GM23338 (cell line): ENCODE results near the gene CNIH3. TPM values are rescaled to one million over a fixed set of nuclear protein-coding genes. Genes with fewer than 3 reads are reported as not detected.

Experiments used
- ATAC-seq: fragments of 200-7000 bp; cut with Tn5 transposase; 3 replicates; pipeline ENCODE4 v1.9.1; 2020
- DNase-seq: peaks from one replicate; pipeline ENCODE4 v3.0.0-alpha.2; 2015; ENCODE audit warnings: low spot score
- H2AFZ ChIP-seq: fragments of 200-600 bp; sonication (generic); 2 replicates; pipeline ENCODE4 v1.8.0; 2016; ENCODE audit warnings: antibody characterized with exemption, mild to moderate bottlenecking, moderate library complexity
- H3F3A ChIP-seq: fragments of 200-600 bp; sonication (generic); replicated peaks from 2 replicates; pipeline ENCODE4 v1.8.0; 2017; ENCODE audit warnings: antibody characterized with exemption, mixed run types, low read depth
- H3K27ac ChIP-seq: fragments of 200-600 bp; sonication (generic); 2 replicates; pipeline ENCODE4 v1.6.1; 2016; ENCODE audit warnings: low read depth
- H3K27me3 ChIP-seq: fragments of 200-600 bp; sonication (generic); 2 replicates; pipeline ENCODE4 v1.8.0; 2016; ENCODE audit warnings: mild to moderate bottlenecking, mixed run types, moderate library complexity; ENCODE audit not compliant: insufficient read depth
- H3K36me3 ChIP-seq: fragments of 200-600 bp; sonication (generic); 2 replicates; pipeline ENCODE4 v1.8.0; 2016; ENCODE audit warnings: mild to moderate bottlenecking; ENCODE audit not compliant: insufficient read depth
- H3K4me1 ChIP-seq: fragments of 200-600 bp; sonication (generic); 2 replicates; pipeline ENCODE4 v1.8.0; 2016; ENCODE audit warnings: mild to moderate bottlenecking, moderate library complexity; ENCODE audit not compliant: insufficient read depth
- H3K4me2 ChIP-seq: fragments of 200-600 bp; sonication (generic); 2 replicates; pipeline ENCODE4 v1.7.1; 2017; ENCODE audit warnings: mixed run types
- H3K4me3 ChIP-seq: fragments of 200-600 bp; sonication (generic); 2 replicates; pipeline ENCODE4 v1.6.1; 2016; ENCODE audit warnings: mixed run types
- H3K79me2 ChIP-seq: fragments of 200-600 bp; sonication (generic); replicated peaks from 2 replicates; pipeline ENCODE4 v1.8.0; 2017; ENCODE audit warnings: mild to moderate bottlenecking; ENCODE audit not compliant: insufficient read depth
- H3K9me2 ChIP-seq: fragments of 200-600 bp; sonication (generic); 2 replicates; pipeline ENCODE4 v1.8.0; 2017; ENCODE audit not compliant: insufficient read depth
- H4K20me1 ChIP-seq: fragments of 200-600 bp; sonication (generic); replicated peaks from 2 replicates; pipeline ENCODE4 v1.8.0; 2017; ENCODE audit warnings: mild to moderate bottlenecking; ENCODE audit not compliant: insufficient read depth
- H3K27ac Mint-ChIP-seq: 2 replicates; pipeline ENCODE4 v1.8.0; 2020; ENCODE audit warnings: inconsistent platforms, mild to moderate bottlenecking, moderate library complexity, mixed read lengths
- H3K27me3 Mint-ChIP-seq: 3 replicates; pipeline ENCODE4 v1.8.0; 2022; ENCODE audit warnings: low read depth, mild to moderate bottlenecking, moderate library complexity, mixed read lengths, inconsistent platforms; ENCODE audit not compliant: insufficient read depth, poor library complexity
- H3K36me3 Mint-ChIP-seq: 3 replicates; pipeline ENCODE4 v1.8.0; 2021; ENCODE audit warnings: low read depth, mild to moderate bottlenecking, inconsistent platforms, moderate library complexity, mixed read lengths
- H3K4me1 Mint-ChIP-seq: 3 replicates; pipeline ENCODE4 v1.8.0; 2020; ENCODE audit warnings: mild to moderate bottlenecking, inconsistent platforms, mixed read lengths
- H3K4me3 Mint-ChIP-seq: 3 replicates; pipeline ENCODE4 v1.8.0; 2021; ENCODE audit warnings: moderate library complexity, mild to moderate bottlenecking, inconsistent platforms, mixed read lengths
- H3K9me3 Mint-ChIP-seq: 3 replicates; pipeline ENCODE4 v1.8.0; 2020; ENCODE audit warnings: moderate library complexity, mild to moderate bottlenecking, inconsistent platforms, mixed read lengths
- CREB1 ChIP-seq: fragments of 250-450 bp; sonication (Bioruptor Pico); IDR thresholded peaks from 2 replicates; pipeline ENCODE4 v1.5.0; 2020; ENCODE audit warnings: low read depth, mild to moderate bottlenecking, moderate library complexity
- ETS1 ChIP-seq: IDR thresholded peaks from 2 replicates; pipeline ENCODE4 v1.6.1; 2016; ENCODE audit warnings: antibody characterized with exemption
- EZH2 ChIP-seq: fragments of 200-600 bp; sonication (generic); IDR thresholded peaks from one replicate; pipeline ENCODE4 v1.8.0; 2017; ENCODE audit warnings: antibody characterized with exemption, mild to moderate bottlenecking, low read depth; ENCODE audit not compliant: unreplicated experiment
- EZH2phosphoT487 ChIP-seq: fragments of 200-600 bp; sonication (generic); IDR thresholded peaks from one replicate; pipeline ENCODE4 v1.8.1; 2018; ENCODE audit warnings: antibody characterized with exemption; ENCODE audit not compliant: unreplicated experiment
- JUNB ChIP-seq: IDR thresholded peaks from one replicate; pipeline ENCODE4 v1.6.1; 2016; ENCODE audit warnings: antibody characterized with exemption; ENCODE audit not compliant: unreplicated experiment
- NANOG ChIP-seq: IDR thresholded peaks from 2 replicates; pipeline ENCODE4 v1.6.1; 2016; ENCODE audit warnings: antibody characterized with exemption, borderline replicate concordance
- ZNF114 ChIP-seq: fragments of 250-450 bp; sonication (Bioruptor Pico); IDR thresholded peaks from 2 replicates; pipeline ENCODE4 v1.5.0; 2020; ENCODE audit warnings: mild to moderate bottlenecking, moderate library complexity
- ZNF331 ChIP-seq: fragments of 250-450 bp; sonication (Bioruptor Pico); IDR thresholded peaks from 2 replicates; pipeline ENCODE4 v1.5.0; 2020; ENCODE audit warnings: low read depth, mild to moderate bottlenecking, moderate library complexity
- ZNF462 ChIP-seq: fragments of 250-450 bp; sonication (Bioruptor Pico); IDR thresholded peaks from 2 replicates; pipeline ENCODE4 v1.5.0; 2020; ENCODE audit warnings: mild to moderate bottlenecking, moderate library complexity
- polyA plus RNA-seq: library from polyadenylated mRNA; unstranded; fragments of >200 nt; fragmentation: Nextera tagmentation; extraction: Ambion mirVana; gene quantifications from 2 replicates; pipeline ENCODE4 v1.2.1, GENCODE V29; 2016
- total RNA-seq: library from RNA; depleted of rRNA; stranded (reverse); fragments of >200 nt; shearing (Covaris generic); gene quantifications from 2 replicates; pipeline ENCODE4 v1.2.3, GENCODE V29; 2014
- TF ChIP-seq, protein P1 (sequence below): IDR thresholded peaks from one replicate; pipeline ENCODE4 v1.6.1; 2018; ENCODE audit warnings: antibody characterized with exemption; ENCODE audit not compliant: unreplicated experiment

CNIH3 gene
- total and polyA plus RNA-seq, 2 experiments from 2014 or later = 3.6 to 5.1 TPM

GRCh38 chr1:224740685-224741052, 124.6 kb downstream of the CNIH3 start (continued):
- TF ChIP-seq ZNF462 (CRISPR knock-in tag) (no peak), NANOG (no peak), ETS1 (no peak), EZH2phosphoT487 (no peak), ZNF331 (CRISPR knock-in tag) (no peak)

GRCh38 chr1:224742349-224742748, 126.2 kb downstream of the CNIH3 start:
- no peaks in the 10 kb centered on the region for H4K20me1 ChIP-seq
- H3F3A ChIP-seq = no peaks in the 10 kb centered on the region
- H3K27me3 ChIP-seq = no peaks in the 10 kb centered on the region
- H3K9me3 Mint-ChIP-seq = no peaks in the 10 kb centered on the region
- H3K9me2 ChIP-seq = peaks cover 10% of the 10 kb centered on the region; the same call in 1 of the 2 replicates
- DNase-seq (no peak), ATAC-seq (no peak)
- peaks cover 18% of the 10 kb centered on the region for H3K4me1 ChIP-seq
- peaks cover 13% of the 10 kb centered on the region for H3K27me3 Mint-ChIP-seq
- peaks cover 28% of the 10 kb centered on the region for H3K4me1 Mint-ChIP-seq
- H3K4me3 ChIP-seq = no peak overlapping the region
- H3K4me3 Mint-ChIP-seq = no peak overlapping the region
- H3K27ac ChIP-seq = no peak overlapping the region
- H3K79me2 ChIP-seq = no peaks in the 10 kb centered on the region
- no peak overlapping the region for H3K27ac Mint-ChIP-seq
- H3K36me3 ChIP-seq = no peaks in the 10 kb centered on the region
- H3K36me3 Mint-ChIP-seq = no peaks in the 10 kb centered on the region
- no peak overlapping the region for H2AFZ ChIP-seq
- H3K4me2 ChIP-seq = no peak overlapping the region
- TF ChIP-seq ZNF114 (CRISPR knock-in tag) (no peak), JUNB (no peak), CREB1 (CRISPR knock-in tag) (no peak), ZNF331 (CRISPR knock-in tag) (no peak), EZH2 (no peak), EZH2phosphoT487 (no peak)
- TF ChIP-seq, protein P1, sequence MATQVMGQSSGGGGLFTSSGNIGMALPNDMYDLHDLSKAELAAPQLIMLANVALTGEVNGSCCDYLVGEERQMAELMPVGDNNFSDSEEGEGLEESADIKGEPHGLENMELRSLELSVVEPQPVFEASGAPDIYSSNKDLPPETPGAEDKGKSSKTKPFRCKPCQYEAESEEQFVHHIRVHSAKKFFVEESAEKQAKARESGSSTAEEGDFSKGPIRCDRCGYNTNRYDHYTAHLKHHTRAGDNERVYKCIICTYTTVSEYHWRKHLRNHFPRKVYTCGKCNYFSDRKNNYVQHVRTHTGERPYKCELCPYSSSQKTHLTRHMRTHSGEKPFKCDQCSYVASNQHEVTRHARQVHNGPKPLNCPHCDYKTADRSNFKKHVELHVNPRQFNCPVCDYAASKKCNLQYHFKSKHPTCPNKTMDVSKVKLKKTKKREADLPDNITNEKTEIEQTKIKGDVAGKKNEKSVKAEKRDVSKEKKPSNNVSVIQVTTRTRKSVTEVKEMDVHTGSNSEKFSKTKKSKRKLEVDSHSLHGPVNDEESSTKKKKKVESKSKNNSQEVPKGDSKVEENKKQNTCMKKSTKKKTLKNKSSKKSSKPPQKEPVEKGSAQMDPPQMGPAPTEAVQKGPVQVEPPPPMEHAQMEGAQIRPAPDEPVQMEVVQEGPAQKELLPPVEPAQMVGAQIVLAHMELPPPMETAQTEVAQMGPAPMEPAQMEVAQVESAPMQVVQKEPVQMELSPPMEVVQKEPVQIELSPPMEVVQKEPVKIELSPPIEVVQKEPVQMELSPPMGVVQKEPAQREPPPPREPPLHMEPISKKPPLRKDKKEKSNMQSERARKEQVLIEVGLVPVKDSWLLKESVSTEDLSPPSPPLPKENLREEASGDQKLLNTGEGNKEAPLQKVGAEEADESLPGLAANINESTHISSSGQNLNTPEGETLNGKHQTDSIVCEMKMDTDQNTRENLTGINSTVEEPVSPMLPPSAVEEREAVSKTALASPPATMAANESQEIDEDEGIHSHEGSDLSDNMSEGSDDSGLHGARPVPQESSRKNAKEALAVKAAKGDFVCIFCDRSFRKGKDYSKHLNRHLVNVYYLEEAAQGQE = no peak
